ENCODE data around the gene PDE8A.

DNA sequence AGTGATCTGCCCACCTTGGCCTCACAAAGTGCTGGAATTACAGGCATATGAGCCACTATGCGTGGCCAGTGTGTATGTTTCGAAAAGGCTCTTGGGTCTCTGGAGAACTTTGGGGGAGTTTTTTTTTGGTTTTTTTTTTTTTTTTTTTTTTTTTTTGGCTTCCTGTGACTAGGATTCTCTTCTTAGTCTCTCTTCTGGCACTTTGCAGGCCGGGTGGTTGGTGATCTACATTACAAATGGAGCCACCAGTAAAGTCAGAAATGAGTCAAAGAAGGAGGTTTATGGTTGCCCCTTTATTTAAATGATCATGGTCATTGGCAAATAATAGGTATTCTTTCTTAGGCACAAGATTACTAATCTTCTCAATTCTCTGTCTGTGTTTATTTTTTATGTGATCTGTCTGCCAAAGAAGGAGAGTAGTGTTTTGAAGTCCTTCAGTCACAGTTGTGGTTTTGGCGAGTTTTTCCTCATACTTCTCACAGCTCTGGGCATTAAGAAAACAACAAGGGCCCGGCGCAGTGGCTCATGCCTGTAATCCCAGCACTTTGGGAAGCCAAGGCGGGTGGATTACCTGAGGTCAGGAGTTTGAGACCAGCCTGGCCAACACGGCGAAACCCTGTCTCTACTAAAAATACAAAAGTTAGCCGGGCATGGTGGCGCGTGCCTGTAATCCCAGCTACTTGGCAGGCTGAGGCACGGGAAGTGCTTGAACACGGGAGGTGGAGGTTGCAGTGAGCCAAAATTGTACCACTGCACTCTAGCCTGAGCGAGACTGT lies 38.3 kb downstream of the PDE8A start:
- TF ChIP-seq, protein P1, sequence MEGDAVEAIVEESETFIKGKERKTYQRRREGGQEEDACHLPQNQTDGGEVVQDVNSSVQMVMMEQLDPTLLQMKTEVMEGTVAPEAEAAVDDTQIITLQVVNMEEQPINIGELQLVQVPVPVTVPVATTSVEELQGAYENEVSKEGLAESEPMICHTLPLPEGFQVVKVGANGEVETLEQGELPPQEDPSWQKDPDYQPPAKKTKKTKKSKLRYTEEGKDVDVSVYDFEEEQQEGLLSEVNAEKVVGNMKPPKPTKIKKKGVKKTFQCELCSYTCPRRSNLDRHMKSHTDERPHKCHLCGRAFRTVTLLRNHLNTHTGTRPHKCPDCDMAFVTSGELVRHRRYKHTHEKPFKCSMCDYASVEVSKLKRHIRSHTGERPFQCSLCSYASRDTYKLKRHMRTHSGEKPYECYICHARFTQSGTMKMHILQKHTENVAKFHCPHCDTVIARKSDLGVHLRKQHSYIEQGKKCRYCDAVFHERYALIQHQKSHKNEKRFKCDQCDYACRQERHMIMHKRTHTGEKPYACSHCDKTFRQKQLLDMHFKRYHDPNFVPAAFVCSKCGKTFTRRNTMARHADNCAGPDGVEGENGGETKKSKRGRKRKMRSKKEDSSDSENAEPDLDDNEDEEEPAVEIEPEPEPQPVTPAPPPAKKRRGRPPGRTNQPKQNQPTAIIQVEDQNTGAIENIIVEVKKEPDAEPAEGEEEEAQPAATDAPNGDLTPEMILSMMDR (IDR thresholded peaks at IDR 0.05) = no peak
- TF ChIP-seq POLR2A (IDR thresholded peaks at IDR 0.05) = no peak
